H9 (cell line): ENCODE data around the gene COMP. TPM values are rescaled to one million over a fixed set of nuclear protein-coding genes. Genes with fewer than 3 reads are reported as not detected.
"Not testable (repeated sequence)": the region's sequence is repeated elsewhere in the genome, so short reads cannot be mapped to it uniquely, and the experiment has no call there.

Source experiments
- DNase-seq: peaks from one replicate; pipeline ENCODE4 v3.0.0-alpha.2; 2017
- H2AFZ ChIP-seq: one replicate; pipeline ENCODE4 v1.6.1; 2013; ENCODE audit warnings: mild to moderate bottlenecking, low read length, control low read depth, moderate library complexity
- H2AK5ac ChIP-seq: 2 replicates; pipeline ENCODE4 v1.6.1; 2013; ENCODE audit warnings: low read length, control low read depth, mixed read lengths; ENCODE audit not compliant: insufficient read length
- H2BK120ac ChIP-seq: one replicate; pipeline ENCODE4 v1.6.1; 2013; ENCODE audit warnings: low read depth, mild to moderate bottlenecking, low read length, control low read depth, inconsistent platforms; ENCODE audit not compliant: poor library complexity, severe bottlenecking
- H2BK12ac ChIP-seq: 2 replicates; pipeline ENCODE4 v1.6.1; 2013; ENCODE audit warnings: low read length, control low read depth, mixed read lengths, low read depth; ENCODE audit not compliant: insufficient read length
- H2BK15ac ChIP-seq: 2 replicates; pipeline ENCODE4 v1.6.1; 2013; ENCODE audit warnings: low read depth, low read length, control low read depth
- H2BK20ac ChIP-seq: one replicate; pipeline ENCODE4 v1.6.1; 2013; ENCODE audit warnings: low read depth, mild to moderate bottlenecking, low read length, control low read depth, inconsistent platforms; ENCODE audit not compliant: poor library complexity, severe bottlenecking
- H2BK5ac ChIP-seq: 2 replicates; pipeline ENCODE4 v1.6.1; 2013; ENCODE audit warnings: low read length, control low read depth, mixed read lengths; ENCODE audit not compliant: insufficient read length
- H3K14ac ChIP-seq: 2 replicates; pipeline ENCODE4 v1.6.1; 2013; ENCODE audit warnings: low read length, control low read depth; ENCODE audit not compliant: insufficient read depth
- H3K18ac ChIP-seq: 2 replicates; pipeline ENCODE4 v1.6.1; 2013; ENCODE audit warnings: low read depth, mild to moderate bottlenecking, mixed read lengths, low read length, control low read depth; ENCODE audit not compliant: insufficient read length
- H3K23ac ChIP-seq: 2 replicates; pipeline ENCODE4 v1.6.1; 2013; ENCODE audit warnings: low read length, control low read depth, mixed read lengths, low read depth; ENCODE audit not compliant: insufficient read length
- H3K23me2 ChIP-seq: 2 replicates; pipeline ENCODE4 v1.6.1; 2013; ENCODE audit warnings: low read depth, mild to moderate bottlenecking, mixed read lengths, low read length, control low read depth; ENCODE audit not compliant: insufficient read length, poor library complexity, severe bottlenecking
- H3K27ac ChIP-seq: 2 replicates; pipeline ENCODE4 v1.5.1; 2013; ENCODE audit warnings: low read length, control low read depth, mixed read lengths, low read depth; ENCODE audit not compliant: insufficient read length
- H3K27me3 ChIP-seq: 2 replicates; pipeline ENCODE4 v1.6.1; 2013; ENCODE audit warnings: low read length, control low read depth, inconsistent platforms; ENCODE audit not compliant: insufficient read depth
- H3K4ac ChIP-seq: 2 replicates; pipeline ENCODE4 v1.6.1; 2013; ENCODE audit warnings: low read depth, mild to moderate bottlenecking, control low read depth, inconsistent platforms, low read length, moderate library complexity
- H3K4me1 ChIP-seq: 2 replicates; pipeline ENCODE4 v1.6.1; 2013; ENCODE audit warnings: low read length, control low read depth, inconsistent platforms; ENCODE audit not compliant: insufficient read depth
- H3K4me2 ChIP-seq: 2 replicates; pipeline ENCODE4 v1.6.1; 2013; ENCODE audit warnings: low read length, control low read depth, mixed read lengths; ENCODE audit not compliant: insufficient read length, insufficient read depth
- H3K56ac ChIP-seq: 2 replicates; pipeline ENCODE4 v1.6.1; 2013; ENCODE audit warnings: low read depth, mild to moderate bottlenecking, mixed read lengths, low read length, control low read depth; ENCODE audit not compliant: insufficient read length
- H3K79me1 ChIP-seq: 2 replicates; pipeline ENCODE4 v1.6.1; 2013; ENCODE audit warnings: low read depth, mild to moderate bottlenecking, moderate library complexity, low read length, control low read depth, inconsistent platforms; ENCODE audit not compliant: insufficient read depth, poor library complexity, severe bottlenecking
- H3K79me2 ChIP-seq: 2 replicates; pipeline ENCODE4 v1.6.1; 2013; ENCODE audit warnings: low read length, control low read depth, inconsistent platforms; ENCODE audit not compliant: insufficient read depth
- H3K9ac ChIP-seq: 2 replicates; pipeline ENCODE4 v1.6.1; 2013; ENCODE audit warnings: low read length, control low read depth, mixed read lengths; ENCODE audit not compliant: insufficient read length; ENCODE audit errors: extremely low read depth
- H3K9me3 ChIP-seq: one replicate; pipeline ENCODE4 v1.6.1; 2013; ENCODE audit warnings: low read depth, low read length, inconsistent platforms; ENCODE audit not compliant: control insufficient read depth
- H3T11ph ChIP-seq: one replicate; pipeline ENCODE4 v1.6.1; 2013; ENCODE audit warnings: mild to moderate bottlenecking, low read length, control low read depth, inconsistent platforms
- H4K20me1 ChIP-seq: one replicate; pipeline ENCODE4 v1.6.1; 2013; ENCODE audit not compliant: control insufficient read depth, insufficient read length, insufficient read depth
- H4K5ac ChIP-seq: 2 replicates; pipeline ENCODE4 v1.6.1; 2013; ENCODE audit warnings: low read depth, mild to moderate bottlenecking, mixed read lengths, low read length, control low read depth; ENCODE audit not compliant: insufficient read length
- H4K8ac ChIP-seq: replicated peaks from 2 replicates; pipeline ENCODE4 v1.6.1; 2013; ENCODE audit warnings: low read length, control low read depth, mixed read lengths, low read depth; ENCODE audit not compliant: insufficient read length
- H4K91ac ChIP-seq: 2 replicates; pipeline ENCODE4 v1.6.1; 2013; ENCODE audit warnings: low read depth, mild to moderate bottlenecking, moderate library complexity, mixed read lengths, low read length, control low read depth; ENCODE audit not compliant: insufficient read length
- H3K27ac Mint-ChIP-seq, 3 experiments: 2 replicates in 2 of 3; 3 replicates in 1 of 3; pipeline ENCODE4 v1.8.0; 2020 to 2021; ENCODE audit warnings: mixed read lengths in 3 of 3, mild to moderate bottlenecking in 1 of 3, moderate library complexity in 1 of 3
- H3K27me3 Mint-ChIP-seq: 2 replicates; pipeline ENCODE4 v1.8.0; 2021; ENCODE audit warnings: low read depth, mild to moderate bottlenecking, moderate library complexity, mixed read lengths
- H3K36me3 Mint-ChIP-seq, 3 experiments: 2 replicates in 2 of 3; 3 replicates in 1 of 3; pipeline ENCODE4 v1.8.0; 2020 to 2021; ENCODE audit warnings: low read depth in 3 of 3, mixed read lengths in 3 of 3; ENCODE audit not compliant: insufficient read depth in 1 of 3
- H3K4me1 Mint-ChIP-seq, 2 experiments: 2 replicates each; pipeline ENCODE4 v1.8.0; 2020; ENCODE audit warnings: mixed read lengths in 2 of 2
- H3K4me3 Mint-ChIP-seq, 2 experiments: 2 replicates in 1 of 2; 3 replicates in 1 of 2; pipeline ENCODE4 v1.8.0; 2020 to 2021; ENCODE audit warnings: mild to moderate bottlenecking in 2 of 2, mixed read lengths in 2 of 2, moderate library complexity in 1 of 2
- H3K9me3 Mint-ChIP-seq, 2 experiments: 2 replicates in 1 of 2; 3 replicates in 1 of 2; pipeline ENCODE4 v1.8.0; 2020; ENCODE audit warnings: mild to moderate bottlenecking in 2 of 2, mixed read lengths in 2 of 2, moderate library complexity in 1 of 2
- CTCF ChIP-seq: fragments of 200-600 bp; sonication (generic); conservative IDR thresholded peaks from 3 replicates; pipeline ENCODE4 v1.8.0; 2021; ENCODE audit warnings: antibody characterized with exemption, mild to moderate bottlenecking
- WGBS: extraction: QIAGEN DNeasy Blood & Tissue Kit; methylation state at CpG from one replicate; pipeline ENCODE4 v1.1.7; 2013; ENCODE audit warnings: missing lambda C conversion rate, low lambda C conversion rate, mixed read lengths; ENCODE audit not compliant: insufficient read length; ENCODE audit errors: extremely low coverage; 5-methylcytosine and 5-hydroxymethylcytosine counted together
- total RNA-seq: library from RNA; stranded (reverse); gene quantifications from 2 replicates; pipeline ENCODE4 v1.2.1, GENCODE V29; 2021

Gene COMP
- total RNA-seq, 1 experiment from 2014 or later, result 0.15 TPM

GRCh38 chr19:18735324-18735723 is 55.8 kb downstream of the COMP start:
- Histone ChIP-seq H3K27ac (no peak overlapping the region), H4K20me1 (no peaks in the 10 kb centered on the region)

GRCh38 chr19:18733762-18734332 is 57.3 kb downstream of the COMP start:
- not testable (repeated sequence) for H4K8ac ChIP-seq, H3K4ac ChIP-seq, H3K18ac ChIP-seq, H3K9me3 ChIP-seq, H2BK120ac ChIP-seq, H3K9me3 Mint-ChIP-seq, H3K79me1 ChIP-seq, H2BK5ac ChIP-seq, H3T11ph ChIP-seq, DNase-seq, H3K56ac ChIP-seq, H2AFZ ChIP-seq, H4K5ac ChIP-seq, H4K20me1 ChIP-seq, H3K23me2 ChIP-seq, H3K14ac ChIP-seq, H2AK5ac ChIP-seq, H3K36me3 Mint-ChIP-seq, H2BK15ac ChIP-seq, H3K27me3 ChIP-seq, H2BK12ac ChIP-seq, H3K4me3 Mint-ChIP-seq, H3K27ac ChIP-seq, H2BK20ac ChIP-seq, H3K27me3 Mint-ChIP-seq, H3K4me1 ChIP-seq, H3K9ac ChIP-seq, H4K91ac ChIP-seq, H3K4me2 ChIP-seq, H3K79me2 ChIP-seq, H3K23ac ChIP-seq
- Mint-ChIP-seq H3K4me1 (peaks cover 12 to 21% of the 10 kb centered on the region in 2 experiments), H3K27ac (peak overlapping the region in 1 of 3 experiments; percentile 80; a peak in 3 of 7 replicates)
- no CpG with 5 or more reads among the region's 11 CpGs for WGBS

More at GRCh38 chr19:18735324-18735723, 55.8 kb downstream of the COMP start:
- Mint-ChIP-seq H3K4me3 (no peak overlapping the region), H3K4me1 (peaks cover 12 to 21% of the 10 kb centered on the region in 2 experiments), H3K36me3 (peaks cover 0 to 3% (median 0%) of the 10 kb centered on the region in 3 experiments; a peak in 1 of 7 replicates), H3K9me3 (no peaks in the 10 kb centered on the region), H3K27ac (no peak overlapping the region), H3K27me3 (peaks cover 2% of the 10 kb centered on the region; the same call in 1 of the 2 replicates)
- no peak overlapping the region for H2BK15ac ChIP-seq
- no peak overlapping the region for H3T11ph ChIP-seq
- H2BK12ac ChIP-seq, result no peak overlapping the region
- H2BK120ac ChIP-seq, result no peak overlapping the region
- no peak overlapping the region for H2BK20ac ChIP-seq
- no peaks in the 10 kb centered on the region for H3K79me2 ChIP-seq
- no peak overlapping the region for H2AK5ac ChIP-seq
- peak overlapping the region; percentile 37; the same call in 1 of the 2 replicates for H3K14ac ChIP-seq
- no peak overlapping the region for H4K5ac ChIP-seq
- H2BK5ac ChIP-seq, result no peak overlapping the region
- no peak for TF ChIP-seq CTCF
- H3K4ac ChIP-seq, result no peak overlapping the region
- H2AFZ ChIP-seq, result no peak overlapping the region
- H3K23me2 ChIP-seq, result no peaks in the 10 kb centered on the region
- no peak overlapping the region for H3K18ac ChIP-seq
- H3K23ac ChIP-seq, result no peak overlapping the region
- H3K27me3 ChIP-seq, result no peaks in the 10 kb centered on the region
- WGBS, result no CpG with 5 or more reads among the region's 14 CpGs
- H4K8ac ChIP-seq, result no peak overlapping the region
- H4K91ac ChIP-seq, result no peak overlapping the region
- H3K79me1 ChIP-seq, result no peaks in the 10 kb centered on the region
- no peaks in the 10 kb centered on the region for H3K9me3 ChIP-seq
- no peak for DNase-seq
- H3K9ac ChIP-seq, result no peak overlapping the region
- H3K56ac ChIP-seq, result no peak overlapping the region
- H3K4me2 ChIP-seq, result no peak overlapping the region
- H3K4me1 ChIP-seq, result no peaks in the 10 kb centered on the region
